Measurements from ENCODE around the gene ABCC5. TPM values are rescaled to one million over a fixed set of nuclear protein-coding genes. Genes with fewer than 3 reads are reported as not detected.

Gene ABCC5
- polyA plus RNA-seq, 1 donor (not counting 4 experiments of a cell fraction or from before 2014, with no cell fraction given): 28.7 TPM

- no peak for FAIRE-seq
- H3K79me2 ChIP-seq (ENCODE audit: control insufficient read depth, insufficient read depth, low read length): peaks cover 23% of the 10 kb centered on the region
- no peaks in the 10 kb centered on the region for H4K20me1 ChIP-seq (ENCODE audit: control insufficient read depth, extremely low read depth, insufficient read depth, low read length)
- H3K4me1 ChIP-seq (ENCODE audit: control insufficient read depth, extremely low read depth, insufficient read depth, low read length): peaks cover 18% of the 10 kb centered on the region
- peaks cover 0 to 10% of the 10 kb centered on the region in 2 experiments for H3K36me3 ChIP-seq (ENCODE audit: control insufficient read depth in 2 of 2, extremely low read depth in 1 of 2, insufficient read depth in 2 of 2, low read length in 2 of 2)
- H3K9me3 ChIP-seq (ENCODE audit: control insufficient read depth, low read depth, low read length): no peaks in the 10 kb centered on the region
- TF ChIP-seq CTCF (optimal IDR thresholded peaks at IDR 0.05 in 1 of 3, IDR thresholded peaks at IDR 0.05 in 1 of 3, conservative IDR thresholded peaks at IDR 0.05 in 1 of 3; ENCODE audit: extremely low read depth in 1 of 3, insufficient read depth in 2 of 3, low read length in 3 of 3) (no peak), EZH2 (IDR thresholded peaks at IDR 0.05; ENCODE audit: low read length) (no peak)
- no peak overlapping the region for H3K27ac ChIP-seq (ENCODE audit: control insufficient read depth, insufficient read depth, low read length)
- peak overlapping the region in 1 of 3 experiments; percentile 12 for H3K4me3 ChIP-seq (ENCODE audit: control insufficient read depth in 2 of 3, extremely low read depth in 1 of 3, insufficient read depth in 2 of 3, low read depth in 1 of 3, low read length in 3 of 3)
- dilution Hi-C loops (cut with MboI; ENCODE audit: extremely low pct_ligation_motif_present, low sequenced_read_pairs): no loop called here
- H2AFZ ChIP-seq (ENCODE audit: control insufficient read depth, low read length): no peak overlapping the region
- H3K4me2 ChIP-seq (ENCODE audit: control insufficient read depth, extremely low read depth, insufficient read depth, low read depth, low read length): peak overlapping the region; percentile 98
- H3K9me1 ChIP-seq (ENCODE audit: control insufficient read depth, extremely low read depth, insufficient read depth, low read length): no peaks in the 10 kb centered on the region
- DNase-seq (ENCODE audit: low read depth, low spot score): no peak
- no peak overlapping the region for H3K9ac ChIP-seq (ENCODE audit: control insufficient read depth, extremely low read depth, insufficient read depth, low read length)
- no peaks in the 10 kb centered on the region for H3K27me3 ChIP-seq (ENCODE audit: control insufficient read depth, extremely low read depth, insufficient read depth, low read length)
These were observed 2.2 kb downstream of the ABCC5 start for GRCh38 chr3:184015381-184016019.

GRCh38 chr3:184011937-184012889 is 5.5 kb downstream of the ABCC5 start:
- Histone ChIP-seq H3K9me1 (ENCODE audit: control insufficient read depth, extremely low read depth, insufficient read depth, low read length) (no peaks in the 10 kb centered on the region), H3K27me3 (ENCODE audit: control insufficient read depth, extremely low read depth, insufficient read depth, low read length) (no peaks in the 10 kb centered on the region), H3K4me1 (ENCODE audit: control insufficient read depth, extremely low read depth, insufficient read depth, low read length) (peaks cover 17% of the 10 kb centered on the region), H2AFZ (ENCODE audit: control insufficient read depth, low read length) (no peak overlapping the region), H3K36me3 (ENCODE audit: control insufficient read depth in 2 of 2, extremely low read depth in 1 of 2, insufficient read depth in 2 of 2, low read length in 2 of 2) (peaks cover 0 to 10% of the 10 kb centered on the region in 2 experiments), H3K4me2 (ENCODE audit: control insufficient read depth, extremely low read depth, insufficient read depth, low read depth, low read length) (no peak overlapping the region), H3K9me3 (ENCODE audit: control insufficient read depth, low read depth, low read length) (no peaks in the 10 kb centered on the region), H3K9ac (ENCODE audit: control insufficient read depth, extremely low read depth, insufficient read depth, low read length) (no peak overlapping the region), H4K20me1 (ENCODE audit: control insufficient read depth, extremely low read depth, insufficient read depth, low read length) (no peaks in the 10 kb centered on the region), H3K4me3 (ENCODE audit: control insufficient read depth in 2 of 3, extremely low read depth in 1 of 3, insufficient read depth in 2 of 3, low read depth in 1 of 3, low read length in 3 of 3) (no peak overlapping the region), H3K79me2 (ENCODE audit: control insufficient read depth, insufficient read depth, low read length) (peaks cover 21% of the 10 kb centered on the region), H3K27ac (ENCODE audit: control insufficient read depth, insufficient read depth, low read length) (no peak overlapping the region)
- FAIRE-seq: no peak
- TF ChIP-seq CTCF (optimal IDR thresholded peaks at IDR 0.05 in 1 of 3, IDR thresholded peaks at IDR 0.05 in 1 of 3, conservative IDR thresholded peaks at IDR 0.05 in 1 of 3; ENCODE audit: extremely low read depth in 1 of 3, insufficient read depth in 2 of 3, low read length in 3 of 3) (no peak), EZH2 (IDR thresholded peaks at IDR 0.05; ENCODE audit: low read length) (no peak)
- DNase-seq (ENCODE audit: low read depth, low spot score): no peak
- dilution Hi-C loops (cut with MboI; ENCODE audit: extremely low pct_ligation_motif_present, low sequenced_read_pairs): no loop called here

Data from keratinocyte (primary cell).